Neural cell (in vitro differentiated cells): ENCODE data around the gene UBASH3B.

Experiments used
- CTCF ChIP-seq: fragments of 450-650 bp; IDR thresholded peaks from 2 replicates; pipeline ENCODE4 v1.5.1; 2014; ENCODE audit warnings: antibody characterized with exemption, mild to moderate bottlenecking, moderate library complexity; ENCODE audit not compliant: poor library complexity, severe bottlenecking
- EP300 ChIP-seq: fragments of 450-650 bp; conservative IDR thresholded peaks from 2 replicates; pipeline ENCODE4 v1.6.1; 2014; ENCODE audit warnings: antibody characterized with exemption, mild to moderate bottlenecking, moderate library complexity; ENCODE audit not compliant: poor library complexity, severe bottlenecking
- EZH2 ChIP-seq: fragments of 200-600, 300-800 bp; shearing (Covaris generic), sonication (generic); IDR thresholded peaks from 2 replicates; pipeline ENCODE4 v1.6.1; 2014; ENCODE audit warnings: antibody characterized with exemption, low read length, borderline replicate concordance, mild to moderate bottlenecking; ENCODE audit not compliant: insufficient read depth, poor library complexity, severe bottlenecking
- MXI1 ChIP-seq: fragments of 450-650 bp; conservative IDR thresholded peaks from 2 replicates; pipeline ENCODE4 v1.6.1; 2014; ENCODE audit warnings: antibody characterized with exemption, mild to moderate bottlenecking; ENCODE audit not compliant: poor library complexity, severe bottlenecking
- POLR2AphosphoS5 ChIP-seq: IDR thresholded peaks from 2 replicates; pipeline ENCODE4 v1.6.1; 2012
- RAD21 ChIP-seq: fragments of 450-650 bp; conservative IDR thresholded peaks from 2 replicates; pipeline ENCODE4 v1.6.1; 2014; ENCODE audit warnings: antibody characterized with exemption, mild to moderate bottlenecking, moderate library complexity
- REST ChIP-seq: IDR thresholded peaks from 2 replicates; pipeline ENCODE4 v1.6.1; 2012; ENCODE audit warnings: borderline replicate concordance
- SMC3 ChIP-seq: fragments of 450-650 bp; conservative IDR thresholded peaks from 2 replicates; pipeline ENCODE4 v1.6.1; 2014; ENCODE audit warnings: antibody characterized with exemption, mild to moderate bottlenecking, moderate library complexity; ENCODE audit not compliant: poor library complexity
- TAF1 ChIP-seq: IDR thresholded peaks from 2 replicates; pipeline ENCODE4 v1.6.1; 2012; ENCODE audit warnings: low read depth

GRCh38 chr11:122802876-122803275 lies 147.4 kb downstream of the UBASH3B start:
- TF ChIP-seq REST, result no peak
- TF ChIP-seq CTCF, result no peak
- no peak for TF ChIP-seq MXI1
- no peak for TF ChIP-seq POLR2AphosphoS5
- no peak for TF ChIP-seq RAD21
- TF ChIP-seq TAF1, result no peak
- TF ChIP-seq EZH2, result no peak
- no peak for TF ChIP-seq EP300
- no peak for TF ChIP-seq SMC3
